Ammon's horn (tissue), 1 donor: Measurements from ENCODE around the gene ELFN1.
"Not testable (repeated sequence)": the region's sequence is repeated elsewhere in the genome, so short reads cannot be mapped to it uniquely, and the experiment has no call there.

Experiments
- DNase-seq: peaks from one replicate; pipeline ENCODE4 v3.0.0-alpha.2; 2016; ENCODE audit warnings: low spot score

Gene ELFN1

DNA sequence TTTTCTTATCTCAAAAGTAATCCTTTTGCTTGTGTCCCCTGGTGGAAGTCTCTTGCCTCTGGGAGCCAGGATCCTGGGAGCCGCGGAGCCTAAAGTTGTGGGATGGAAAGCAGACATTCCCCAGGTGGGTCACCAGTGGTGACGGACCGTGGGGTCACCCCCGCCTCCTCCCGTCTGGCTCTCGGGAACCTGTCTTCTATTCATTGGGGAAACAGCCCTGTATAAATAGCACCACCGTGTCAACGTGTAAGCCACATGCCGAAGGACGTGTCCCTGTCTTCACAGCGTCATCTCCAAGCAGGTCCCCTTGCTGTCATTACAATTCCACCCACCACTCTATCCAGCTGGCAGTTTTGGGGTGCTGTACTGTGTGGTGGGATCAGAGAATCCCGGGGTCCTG, 87.5 kb downstream of the ELFN1 start:
- DNase-seq, result no peak

GRCh38 chr7:1758028-1758858, 88.2 kb downstream of the ELFN1 start:
- DNase-seq, result no peak

DNA sequence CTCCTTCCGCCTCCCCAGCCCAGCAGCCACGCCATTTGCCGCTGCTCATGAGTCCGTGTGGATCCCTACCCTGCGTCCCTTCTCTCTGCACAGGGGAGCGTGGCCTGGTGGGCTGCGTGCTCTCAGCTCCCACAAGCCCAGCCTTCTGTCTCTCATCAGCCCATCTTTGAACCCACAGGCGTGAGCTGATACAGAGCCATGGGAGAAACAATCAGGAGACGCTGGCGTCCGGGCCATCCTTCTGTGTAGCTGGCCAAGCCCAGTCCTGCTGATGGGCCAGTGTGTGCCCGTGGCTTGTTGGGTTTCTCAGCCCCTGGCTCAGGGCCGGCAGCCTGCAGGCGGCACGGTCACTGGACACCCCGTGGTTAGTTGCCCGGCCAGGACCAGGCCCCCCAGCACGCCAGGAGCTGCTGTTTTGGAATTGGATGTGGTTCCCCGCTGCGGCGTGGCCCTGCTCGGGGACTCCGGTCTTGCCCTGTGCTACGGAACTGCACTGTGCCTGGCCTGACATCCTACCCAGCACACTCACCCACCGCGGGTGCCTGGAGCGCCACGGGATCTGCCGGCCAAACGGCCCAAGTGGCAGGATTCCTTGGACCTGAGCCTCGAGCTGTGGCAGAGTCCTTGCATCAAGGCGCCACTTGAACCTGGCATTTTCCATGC, 88.9 kb downstream of the ELFN1 start:
- no peak for DNase-seq

GRCh38 chr7:1761097-1761496, 91.0 kb downstream of the ELFN1 start:
- no peak for DNase-seq

DNA sequence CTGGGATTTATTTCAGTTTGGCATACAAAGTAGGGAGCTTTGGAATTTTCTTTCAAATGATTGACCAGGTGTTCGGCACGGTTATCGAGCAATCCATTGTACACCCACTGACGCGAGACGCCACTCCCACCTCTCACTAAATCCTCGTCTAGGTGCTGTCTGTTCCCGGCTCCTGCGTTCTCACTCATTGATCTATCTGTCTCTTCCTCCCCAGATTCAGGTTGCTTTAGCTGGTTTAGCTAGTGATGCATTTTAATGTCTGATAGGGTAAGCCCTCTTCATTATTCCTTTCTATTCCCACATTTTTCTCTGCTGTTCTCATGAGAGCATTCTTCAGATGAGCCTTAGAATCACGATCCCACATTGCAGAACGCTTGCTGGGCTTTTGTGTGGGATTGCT, 91.7 kb downstream of the ELFN1 start:
- no peak for DNase-seq

DNA sequence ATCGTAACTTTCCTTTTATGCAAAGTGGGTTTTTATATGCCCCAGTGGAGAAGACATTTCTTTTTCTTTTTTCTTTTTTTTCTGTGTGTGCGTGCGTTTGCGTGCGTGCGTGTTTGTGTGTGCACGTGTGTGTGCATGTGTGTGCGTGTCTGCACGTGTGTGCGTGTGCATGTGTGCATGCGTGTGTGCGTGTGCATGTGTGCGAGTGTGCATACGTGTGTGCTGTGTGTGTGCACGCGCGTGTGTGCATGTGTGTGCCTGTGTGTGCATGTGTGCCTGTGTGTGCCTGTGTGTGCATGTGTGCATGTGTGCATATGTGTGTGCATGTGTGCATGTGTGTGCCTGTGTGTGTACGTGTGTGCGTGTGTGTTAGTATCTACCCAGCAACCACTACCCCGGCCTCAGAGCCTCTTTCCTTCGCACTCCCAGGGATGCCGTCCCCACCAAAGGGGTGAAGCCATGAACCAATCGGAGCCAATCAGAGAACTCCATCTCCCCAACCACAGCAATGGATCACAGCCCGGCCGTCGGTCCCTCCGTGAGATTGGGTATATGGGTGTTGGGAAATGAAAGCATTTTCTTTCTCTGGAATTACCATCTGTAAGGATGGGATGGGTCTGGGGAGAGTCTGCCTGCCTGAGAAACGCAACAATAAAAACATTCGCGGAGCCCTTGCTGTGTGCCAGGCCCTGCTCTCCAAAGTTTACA, 92.3 kb downstream of the ELFN1 start:
- no peak for DNase-seq

GRCh38 chr7:1763033-1763432, 93.0 kb downstream of the ELFN1 start:
- DNase-seq, result no peak

GRCh38 chr7:1763911-1764310, 93.8 kb downstream of the ELFN1 start:
- not testable (repeated sequence) for DNase-seq

DNA sequence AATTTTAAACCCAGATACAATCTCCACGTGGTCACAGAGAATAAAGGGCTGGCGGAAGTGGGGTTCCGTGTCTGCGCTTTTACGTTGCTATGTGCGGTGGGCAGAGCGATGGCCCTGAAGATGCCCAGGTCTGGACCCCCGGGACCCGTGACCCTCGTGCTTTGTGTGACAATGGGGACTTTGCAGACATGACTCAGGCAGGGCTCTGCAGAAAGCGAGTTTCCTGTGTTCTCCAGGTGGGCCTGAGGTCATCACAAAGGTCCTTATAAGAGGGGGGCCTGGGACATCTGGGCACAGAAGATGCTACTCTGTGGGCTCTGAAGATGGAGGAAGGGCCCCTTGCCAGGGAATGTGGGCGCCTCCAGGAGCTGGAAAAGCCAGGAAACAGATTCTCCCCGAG, 95.3 kb downstream of the ELFN1 start:
- no peak for DNase-seq

- no peak for DNase-seq
Measured at GRCh38 chr7:1767524-1767923, 97.4 kb downstream of the ELFN1 start.

GRCh38 chr7:1768832-1769231, 98.8 kb downstream of the ELFN1 start:
- no peak for DNase-seq

- no peak for DNase-seq
Measured at GRCh38 chr7:1769286-1770200, 99.5 kb downstream of the ELFN1 start.

- no peak for DNase-seq
Measured at GRCh38 chr7:1770331-1770730, 100.3 kb downstream of the ELFN1 start.

DNA sequence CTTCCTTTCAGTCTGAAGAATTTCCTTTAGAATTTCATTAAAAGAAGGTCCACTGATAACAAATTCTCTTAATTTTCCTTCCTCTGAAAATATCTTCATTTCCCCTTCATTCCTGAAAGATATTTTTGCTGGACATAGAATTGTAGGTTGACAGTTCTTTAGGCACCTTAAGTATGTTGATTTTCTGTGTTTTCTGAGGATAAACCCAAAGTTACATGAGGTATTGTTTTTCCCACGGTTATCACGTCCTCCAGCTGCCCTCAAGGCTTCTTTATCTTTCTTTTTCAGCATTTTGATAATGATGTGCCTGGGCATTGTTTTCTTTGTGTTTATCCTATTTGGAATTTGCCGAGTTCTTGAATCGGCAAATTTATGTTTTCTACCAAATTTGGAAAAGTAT, 105.3 kb downstream of the ELFN1 start:
- DNase-seq, result no peak

DNA sequence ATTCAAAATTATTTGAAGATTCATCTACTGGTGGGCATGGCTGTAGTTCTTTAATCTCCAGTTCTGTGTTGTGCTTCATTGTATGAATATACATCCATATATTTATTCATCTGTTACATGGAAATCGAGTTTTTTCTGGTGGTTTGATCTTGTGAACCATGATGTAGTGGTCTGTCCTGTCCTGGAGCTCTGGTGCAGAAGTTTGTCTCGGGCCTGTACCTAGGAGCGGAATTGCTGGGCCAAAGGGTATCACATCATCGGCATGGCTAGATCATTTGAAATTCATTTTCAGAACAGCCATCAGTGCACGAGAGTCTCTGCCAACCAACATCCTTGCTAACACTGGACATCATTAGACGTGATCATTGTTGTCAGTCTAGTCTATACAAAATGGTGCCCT, 107.0 kb downstream of the ELFN1 start:
- no peak for DNase-seq

- DNase-seq, result no peak
Measured at GRCh38 chr7:1779445-1779844, 109.4 kb downstream of the ELFN1 start.

GRCh38 chr7:1781369-1781768, 111.3 kb downstream of the ELFN1 start:
- DNase-seq, result no peak

DNA sequence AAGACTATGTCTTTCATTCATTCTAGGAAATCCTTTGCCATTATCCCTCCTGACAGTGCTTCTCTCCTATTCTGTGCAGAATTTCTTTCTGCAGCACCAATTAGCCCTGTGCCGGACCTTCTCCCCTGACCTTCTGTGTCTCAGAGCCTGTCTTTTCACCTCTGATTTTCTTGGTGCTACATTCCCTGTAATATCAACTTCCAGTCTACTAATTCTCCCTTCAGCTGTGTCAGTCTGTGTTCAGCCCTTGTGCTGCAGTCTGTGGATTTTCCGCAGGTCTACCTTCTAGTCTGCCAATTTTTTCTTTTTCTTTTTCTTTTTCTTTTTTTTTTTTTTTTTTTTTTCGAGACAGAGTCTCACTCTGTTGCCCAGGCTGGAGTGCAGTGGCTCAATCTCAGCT, 115.8 kb downstream of the ELFN1 start:
- no peak for DNase-seq

DNA sequence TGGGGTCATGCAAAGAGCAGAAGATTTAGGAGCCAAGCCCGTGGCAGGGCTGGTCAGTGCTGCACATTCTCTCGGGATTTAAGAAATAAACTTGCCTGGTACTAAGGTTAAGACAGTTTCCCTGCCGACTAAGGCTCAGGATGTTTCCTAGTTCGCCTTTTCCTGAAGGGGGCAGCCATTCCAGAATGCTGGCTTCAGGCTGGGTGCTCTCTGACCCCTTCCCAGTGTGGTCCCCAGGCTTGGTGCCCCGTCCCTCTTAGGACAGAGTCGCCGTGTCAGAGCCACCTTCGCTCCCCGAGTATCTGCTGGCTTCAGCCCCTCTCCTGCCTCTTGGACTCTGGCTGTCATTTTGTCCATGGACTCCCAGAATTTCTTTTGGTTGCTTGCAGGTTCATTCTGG, 117.2 kb downstream of the ELFN1 start:
- no peak for DNase-seq

DNA sequence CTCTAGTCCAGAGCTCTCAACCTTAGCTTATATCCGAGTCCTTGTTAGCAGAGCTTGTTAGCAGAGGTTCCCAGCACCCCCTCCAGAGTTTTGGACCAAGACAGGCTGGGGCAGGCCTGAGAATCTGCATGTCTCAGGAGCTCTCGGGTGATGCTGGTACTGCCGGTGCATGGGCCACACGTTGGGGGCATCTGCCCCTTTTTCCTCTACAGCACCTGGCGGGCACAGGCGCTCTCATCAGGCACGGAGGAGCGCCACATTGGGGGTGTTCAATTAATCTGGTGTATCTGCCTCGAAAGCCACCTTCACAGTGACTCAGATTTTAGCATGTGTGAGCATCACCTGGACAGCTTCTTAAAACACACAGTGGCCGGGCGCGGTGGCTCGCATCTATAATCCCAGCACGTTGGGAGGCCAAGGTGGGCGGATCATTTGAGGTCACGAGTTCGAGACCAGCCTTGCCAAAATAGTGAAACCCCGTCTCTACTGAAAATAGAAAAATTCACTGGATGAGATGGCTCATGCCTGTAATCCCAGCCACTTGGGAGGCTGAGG, 117.7 kb downstream of the ELFN1 start:
- no peak for DNase-seq

GRCh38 chr7:1794888-1795542, 124.9 kb downstream of the ELFN1 start:
- DNase-seq, result no peak
